Measurements from ENCODE around the gene GPR52. TPM values are rescaled to one million over a fixed set of nuclear protein-coding genes. Genes with fewer than 3 reads are reported as not detected.
"Not testable (repeated sequence)": the region's sequence is repeated elsewhere in the genome, so short reads cannot be mapped to it uniquely, and the experiment has no call there.

Gene GPR52, protein sequence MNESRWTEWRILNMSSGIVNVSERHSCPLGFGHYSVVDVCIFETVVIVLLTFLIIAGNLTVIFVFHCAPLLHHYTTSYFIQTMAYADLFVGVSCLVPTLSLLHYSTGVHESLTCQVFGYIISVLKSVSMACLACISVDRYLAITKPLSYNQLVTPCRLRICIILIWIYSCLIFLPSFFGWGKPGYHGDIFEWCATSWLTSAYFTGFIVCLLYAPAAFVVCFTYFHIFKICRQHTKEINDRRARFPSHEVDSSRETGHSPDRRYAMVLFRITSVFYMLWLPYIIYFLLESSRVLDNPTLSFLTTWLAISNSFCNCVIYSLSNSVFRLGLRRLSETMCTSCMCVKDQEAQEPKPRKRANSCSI
- total RNA-seq, result 1 to 10 TPM; 1.8 to 3.5 TPM

DNA sequence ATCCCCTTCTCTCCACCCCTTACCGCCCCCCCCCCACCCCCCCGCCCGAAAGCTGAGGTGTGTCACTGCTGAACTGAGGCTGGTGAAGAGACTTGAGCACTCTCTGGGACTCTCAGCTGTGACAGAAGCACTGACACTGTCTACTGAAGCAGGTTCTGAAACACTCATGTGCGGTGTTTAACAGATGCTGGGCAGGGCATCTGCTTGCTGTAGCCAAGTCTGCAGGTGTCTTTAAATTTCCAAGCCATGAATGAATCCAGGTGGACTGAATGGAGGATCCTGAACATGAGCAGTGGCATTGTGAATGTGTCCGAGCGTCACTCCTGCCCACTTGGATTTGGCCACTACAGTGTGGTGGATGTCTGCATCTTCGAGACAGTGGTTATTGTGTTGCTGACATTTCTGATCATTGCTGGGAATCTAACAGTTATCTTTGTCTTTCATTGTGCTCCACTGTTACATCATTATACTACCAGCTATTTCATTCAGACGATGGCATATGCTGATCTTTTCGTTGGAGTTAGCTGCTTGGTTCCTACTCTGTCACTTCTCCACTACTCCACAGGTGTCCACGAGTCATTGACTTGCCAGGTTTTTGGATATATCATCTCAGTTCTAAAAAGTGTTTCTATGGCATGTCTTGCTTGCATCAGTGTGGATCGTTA, at the start of gene GPR52:
GPR52 (plus strand) TSS at position 99 of the 665 bp plus-strand sequence; CDS start at position 247, 148 bp downstream.
- H3K36me3 Mint-ChIP-seq, result peaks cover 2% of the 10 kb centered on the region
- H3K9me3 Mint-ChIP-seq, result no peaks in the 10 kb centered on the region
- H3K4me3 Mint-ChIP-seq, result no peak within 1 kb of the TSS
- no peaks in the 10 kb centered on the region for H3K27me3 Mint-ChIP-seq
- H3K4me1 Mint-ChIP-seq, result peaks cover 2% of the 10 kb centered on the region
- ATAC-seq (ENCODE audit: low read depth) (no peak), DNase-seq (no peak)
- POLR2A ChIA-PET, result no interaction called here
- H3K27ac Mint-ChIP-seq, result no peak within 1 kb of the TSS

DNA sequence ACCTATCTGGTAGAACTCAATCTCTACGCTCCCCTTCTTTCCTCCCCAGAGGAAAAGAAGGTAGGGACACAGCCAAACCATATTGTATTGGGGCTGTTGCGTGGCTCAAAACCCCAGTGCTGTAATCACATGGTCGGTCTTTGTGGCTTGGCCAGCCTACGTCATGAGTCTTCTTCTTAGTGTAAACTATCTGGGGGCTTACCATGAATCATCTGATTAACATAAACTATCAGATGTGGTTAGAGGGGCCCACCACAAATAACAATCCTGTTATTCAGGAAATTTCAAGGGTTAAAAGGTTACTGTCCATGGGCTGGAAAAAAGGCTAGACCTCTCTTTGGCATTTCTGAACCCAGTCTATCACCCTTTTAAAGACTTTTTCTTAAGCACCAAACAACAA, 49.5 kb upstream of the GPR52 start:
- no peak for DNase-seq
- Mint-ChIP-seq H3K36me3 (peaks cover 14% of the 10 kb centered on the region), H3K9me3 (peaks cover 4% of the 10 kb centered on the region), H3K4me1 (peaks cover 7% of the 10 kb centered on the region), H3K27me3 (no peaks in the 10 kb centered on the region), H3K4me3 (no peak overlapping the region), H3K27ac (no peak overlapping the region)
- POLR2A ChIA-PET, result no interaction called here
- no peak for ATAC-seq (ENCODE audit: low read depth)

DNA sequence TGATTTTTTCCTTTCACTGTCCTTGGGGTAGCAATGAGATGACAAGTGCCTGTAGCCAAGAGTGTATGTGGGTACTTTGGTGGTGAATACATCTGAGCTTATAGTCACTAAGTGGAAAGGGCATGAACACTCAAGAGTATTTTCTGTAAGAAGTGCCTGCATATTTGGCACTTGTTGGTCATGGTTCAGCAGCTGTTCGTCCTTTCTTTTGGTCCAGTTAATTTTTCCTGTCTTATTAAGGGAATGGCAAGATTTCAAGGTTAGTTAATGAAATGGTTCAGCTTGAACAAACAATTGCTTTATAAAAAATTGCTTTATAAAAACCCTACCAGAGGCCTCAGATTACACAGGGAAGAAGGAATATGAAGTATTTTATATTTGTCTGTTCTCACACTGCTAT, 48.6 kb upstream of the GPR52 start:
- H3K36me3 Mint-ChIP-seq, result peaks cover 8% of the 10 kb centered on the region
- no peak for ATAC-seq (ENCODE audit: low read depth)
- POLR2A ChIA-PET, result no interaction called here

DNA sequence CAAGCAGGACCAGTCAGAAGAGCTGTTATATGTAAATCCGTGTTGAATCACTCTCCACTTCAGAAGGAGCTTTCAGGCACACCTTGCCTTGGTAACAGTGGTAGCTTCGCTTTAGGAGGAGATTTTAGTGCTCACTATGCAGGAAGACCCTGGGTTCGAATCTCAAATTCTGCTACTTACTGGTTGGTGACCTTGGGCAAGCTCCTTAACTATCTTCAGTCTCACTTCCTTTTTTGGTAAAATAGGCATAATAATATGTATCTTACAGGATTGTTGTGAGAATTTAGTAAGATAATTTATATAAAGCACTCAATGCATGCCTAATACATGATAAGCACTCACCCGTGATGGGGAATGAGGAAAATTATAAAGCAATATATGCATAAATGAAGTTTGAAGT, 46.7 kb upstream of the GPR52 start:
- DNase-seq (no peak), ATAC-seq (ENCODE audit: low read depth) (no peak)
- peaks cover 2% of the 10 kb centered on the region for H3K9me3 Mint-ChIP-seq
- no peak overlapping the region for H3K27ac Mint-ChIP-seq
- H3K36me3 Mint-ChIP-seq, result peaks cover 8% of the 10 kb centered on the region
- peaks cover 7% of the 10 kb centered on the region for H3K4me1 Mint-ChIP-seq
- no peak overlapping the region for H3K4me3 Mint-ChIP-seq
- POLR2A ChIA-PET, result no interaction called here
- no peaks in the 10 kb centered on the region for H3K27me3 Mint-ChIP-seq

More for the DNA sequence above, 48.6 kb upstream of the GPR52 start:
- no peak overlapping the region for H3K4me3 Mint-ChIP-seq
- no peak for DNase-seq
- H3K27ac Mint-ChIP-seq, result no peak overlapping the region
- no peaks in the 10 kb centered on the region for H3K27me3 Mint-ChIP-seq
- H3K9me3 Mint-ChIP-seq, result peaks cover 2% of the 10 kb centered on the region
- H3K4me1 Mint-ChIP-seq, result peaks cover 7% of the 10 kb centered on the region

DNA sequence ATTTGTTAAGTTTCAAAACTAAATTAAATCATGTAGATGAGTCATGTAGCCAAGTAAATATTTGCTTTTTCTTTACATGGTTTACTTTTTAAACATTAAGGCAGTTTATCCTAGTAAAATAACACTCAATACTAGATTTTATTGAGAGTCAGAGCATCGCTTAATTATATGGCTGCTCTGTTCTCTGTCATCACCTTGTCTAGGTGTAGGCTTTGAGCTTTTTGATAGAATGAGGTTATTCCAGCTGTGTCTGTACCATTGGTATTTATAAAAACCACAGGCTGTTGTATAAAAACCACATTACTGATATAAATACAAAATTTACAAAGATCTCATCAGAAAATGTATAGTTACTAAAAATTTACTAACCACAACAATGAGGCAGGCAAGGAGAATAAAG, 42.5 kb upstream of the GPR52 start:
- peaks cover 3% of the 10 kb centered on the region for H3K36me3 Mint-ChIP-seq
- H3K27me3 Mint-ChIP-seq, result no peaks in the 10 kb centered on the region
- H3K4me3 Mint-ChIP-seq, result no peak overlapping the region
- H3K9me3 Mint-ChIP-seq, result no peaks in the 10 kb centered on the region
- ATAC-seq (ENCODE audit: low read depth) (no peak), DNase-seq (no peak)
- POLR2A ChIA-PET, result no interaction called here
- no peak overlapping the region for H3K27ac Mint-ChIP-seq
- no peaks in the 10 kb centered on the region for H3K4me1 Mint-ChIP-seq

DNA sequence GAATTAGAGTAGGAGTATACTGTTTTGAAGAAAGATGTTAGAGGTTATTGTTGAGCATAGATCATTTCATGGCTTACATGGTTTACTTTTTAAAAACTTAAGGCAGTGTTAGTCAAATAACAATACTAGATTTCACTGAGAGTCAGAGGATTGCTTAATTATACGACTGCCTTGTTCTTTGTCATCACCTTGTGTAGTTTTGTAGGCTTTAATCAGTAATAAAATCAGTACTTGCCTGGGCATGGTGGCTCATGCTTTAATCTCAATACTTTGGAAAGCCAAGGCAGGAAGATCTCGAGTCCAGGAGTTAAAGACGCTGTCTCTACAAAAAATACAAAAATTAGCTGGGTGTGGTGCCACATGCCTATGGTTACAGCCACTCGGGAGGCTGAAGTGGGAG, 41.3 kb upstream of the GPR52 start:
- peaks cover 1% of the 10 kb centered on the region for H3K9me3 Mint-ChIP-seq
- H3K4me1 Mint-ChIP-seq, result no peaks in the 10 kb centered on the region
- H3K4me3 Mint-ChIP-seq, result no peak overlapping the region
- ATAC-seq (ENCODE audit: low read depth), result no peak
- no peak for DNase-seq
- no peak overlapping the region for H3K27ac Mint-ChIP-seq
- peaks cover 2% of the 10 kb centered on the region for H3K36me3 Mint-ChIP-seq
- no peaks in the 10 kb centered on the region for H3K27me3 Mint-ChIP-seq
- POLR2A ChIA-PET, result no interaction called here

DNA sequence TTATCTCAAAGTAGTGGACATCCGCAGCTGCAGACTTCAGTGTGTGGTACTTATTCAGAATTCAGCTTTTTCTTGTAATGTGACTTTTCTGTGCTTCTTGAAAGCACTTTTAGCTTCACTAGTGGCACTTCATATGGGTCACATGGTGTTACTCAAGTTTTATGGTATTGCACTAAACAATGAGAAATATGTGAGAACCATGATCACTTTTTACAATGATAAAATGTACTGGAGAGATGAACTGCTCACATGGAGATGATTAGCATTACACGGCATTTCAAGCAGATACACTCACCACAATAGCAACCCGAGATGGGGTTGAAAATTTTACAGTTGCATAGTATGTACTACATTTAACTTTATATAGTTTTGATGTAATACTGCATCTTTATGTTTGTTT, 40.1 kb upstream of the GPR52 start:
- peaks cover 3% of the 10 kb centered on the region for H3K9me3 Mint-ChIP-seq
- no peak for ATAC-seq (ENCODE audit: low read depth)
- POLR2A ChIA-PET, result no interaction called here
- no peak overlapping the region for H3K4me3 Mint-ChIP-seq
- H3K4me1 Mint-ChIP-seq, result no peaks in the 10 kb centered on the region
- H3K36me3 Mint-ChIP-seq, result peaks cover 5% of the 10 kb centered on the region
- no peaks in the 10 kb centered on the region for H3K27me3 Mint-ChIP-seq
- no peak for DNase-seq
- H3K27ac Mint-ChIP-seq, result no peak overlapping the region

DNA sequence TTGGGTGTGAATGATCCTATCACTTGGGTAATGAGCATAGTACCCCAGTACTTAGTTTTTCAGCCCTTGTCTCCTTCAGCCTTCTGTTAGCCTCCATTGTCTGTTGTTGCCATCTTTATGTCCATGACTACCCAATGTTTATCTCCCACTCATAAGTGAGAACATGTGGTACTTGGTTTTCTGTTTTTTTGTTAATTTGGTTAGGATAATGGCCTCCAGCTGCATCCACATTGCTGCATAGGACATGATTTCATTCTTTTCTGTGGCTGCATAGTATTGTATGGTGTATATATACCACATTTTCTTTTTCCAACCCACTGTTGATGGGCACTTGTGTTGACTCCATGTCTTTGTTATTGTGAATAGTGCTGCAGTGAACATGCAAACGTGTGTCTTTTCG, 39.6 kb upstream of the GPR52 start:
- Mint-ChIP-seq H3K36me3 (peaks cover 7% of the 10 kb centered on the region), H3K27ac (no peak overlapping the region), H3K27me3 (no peaks in the 10 kb centered on the region), H3K9me3 (peaks cover 3% of the 10 kb centered on the region), H3K4me1 (no peaks in the 10 kb centered on the region), H3K4me3 (no peak overlapping the region)
- DNase-seq (no peak), ATAC-seq (ENCODE audit: low read depth) (no peak)
- POLR2A ChIA-PET, result no interaction called here

DNA sequence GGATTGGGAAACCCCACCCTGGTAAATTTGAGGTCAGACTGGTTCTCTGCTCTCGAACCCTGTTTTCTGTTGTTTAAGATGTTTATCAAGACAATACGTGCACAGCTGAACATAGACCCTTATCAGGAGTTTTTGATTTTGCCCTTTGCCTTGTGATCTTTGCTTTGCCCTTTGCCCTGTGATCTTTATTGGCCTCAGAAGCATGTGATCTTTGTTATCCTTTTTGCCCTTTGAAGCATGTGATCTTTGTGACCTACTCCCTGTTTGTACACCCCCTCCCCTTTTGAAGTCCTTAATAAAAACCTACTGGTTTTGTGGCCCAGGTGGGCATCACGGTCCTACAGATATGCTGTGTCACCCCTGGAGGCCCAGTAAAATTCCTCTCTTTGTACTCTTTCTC, 38.0 kb upstream of the GPR52 start:
- H3K4me1 Mint-ChIP-seq; POLR2A ChIA-PET; H3K9me3 Mint-ChIP-seq; H3K4me3 Mint-ChIP-seq; DNase-seq; H3K27ac Mint-ChIP-seq; H3K27me3 Mint-ChIP-seq; ATAC-seq (ENCODE audit: low read depth): not testable (repeated sequence)
- peaks cover 10% of the 10 kb centered on the region for H3K36me3 Mint-ChIP-seq

DNA sequence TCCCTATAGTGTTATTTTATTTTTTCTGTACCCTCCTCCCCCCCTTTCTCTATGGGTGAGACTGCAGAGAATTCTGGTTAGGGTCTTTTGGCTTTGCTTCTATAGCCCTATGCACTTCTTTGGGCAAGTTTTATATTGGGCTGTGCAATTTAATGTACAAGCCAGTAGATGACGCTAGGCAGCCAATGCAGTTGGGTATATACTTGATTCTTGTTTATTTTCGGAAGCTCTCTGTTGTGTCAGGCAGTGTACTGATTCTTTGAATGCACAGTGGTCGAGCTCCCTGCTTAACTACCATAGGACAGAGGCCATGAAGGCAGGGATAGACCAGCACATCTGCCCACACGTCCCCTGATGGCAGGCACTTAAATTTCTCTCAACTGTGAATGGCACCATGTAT, 34.1 kb upstream of the GPR52 start:
- peaks cover 3% of the 10 kb centered on the region for H3K9me3 Mint-ChIP-seq
- H3K27ac Mint-ChIP-seq, result no peak overlapping the region
- H3K4me3 Mint-ChIP-seq, result no peak overlapping the region
- H3K27me3 Mint-ChIP-seq, result no peaks in the 10 kb centered on the region
- ATAC-seq (ENCODE audit: low read depth) (no peak), DNase-seq (no peak)
- H3K36me3 Mint-ChIP-seq, result peaks cover 10% of the 10 kb centered on the region
- H3K4me1 Mint-ChIP-seq, result peaks cover 3% of the 10 kb centered on the region
- POLR2A ChIA-PET, result no interaction called here

DNA sequence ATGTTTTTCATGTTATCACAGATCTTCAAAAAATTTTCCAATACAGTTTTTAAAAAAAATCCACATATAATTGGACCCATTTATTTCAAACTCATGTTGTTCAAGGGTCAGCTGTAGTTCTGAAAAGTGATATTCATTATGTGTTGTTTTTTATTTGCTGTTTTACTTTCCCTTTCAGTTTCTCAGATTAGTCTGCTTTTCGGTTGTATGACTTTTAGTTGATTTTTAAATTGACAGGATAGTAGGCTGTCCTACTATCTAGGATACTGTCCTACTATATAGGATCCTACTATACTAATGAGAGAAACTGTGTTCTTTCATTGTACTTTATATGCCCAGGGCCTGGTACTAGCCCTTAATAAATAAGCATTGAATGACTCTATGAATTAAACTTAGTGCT, 33.6 kb upstream of the GPR52 start:
- Mint-ChIP-seq H3K4me1 (peaks cover 3% of the 10 kb centered on the region), H3K36me3 (peaks cover 10% of the 10 kb centered on the region), H3K4me3 (peak overlapping the region; percentile 66), H3K9me3 (peaks cover 3% of the 10 kb centered on the region), H3K27ac (peak overlapping the region; percentile 61), H3K27me3 (no peaks in the 10 kb centered on the region)
- no peak for DNase-seq
- POLR2A ChIA-PET, result no interaction called here
- no peak for ATAC-seq (ENCODE audit: low read depth)

DNA sequence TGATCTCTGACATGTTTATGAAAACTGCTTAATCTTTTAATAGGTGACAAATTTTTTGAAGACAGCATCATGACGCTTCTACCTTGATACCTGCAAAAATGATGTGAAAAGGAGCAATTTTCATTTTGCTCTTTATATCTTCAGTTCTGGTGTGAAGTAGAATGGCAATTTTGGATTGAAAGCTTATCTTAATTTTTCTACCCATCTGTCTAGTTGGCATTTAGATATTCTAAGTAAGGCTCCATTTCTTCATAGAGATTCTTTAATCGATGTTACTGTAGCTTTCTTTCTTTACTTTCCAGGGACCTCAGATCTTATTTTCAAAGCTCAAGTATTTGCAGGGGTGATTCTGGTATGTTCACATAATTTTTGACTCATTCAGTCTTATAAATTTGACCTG, 32.3 kb upstream of the GPR52 start:
- H3K27me3 Mint-ChIP-seq, result no peaks in the 10 kb centered on the region
- DNase-seq (no peak), ATAC-seq (ENCODE audit: low read depth) (no peak)
- peaks cover 3% of the 10 kb centered on the region for H3K9me3 Mint-ChIP-seq
- H3K27ac Mint-ChIP-seq, result no peak overlapping the region
- no peak overlapping the region for H3K4me3 Mint-ChIP-seq
- POLR2A ChIA-PET, result no interaction called here
- H3K4me1 Mint-ChIP-seq, result peaks cover 3% of the 10 kb centered on the region
- peaks cover 10% of the 10 kb centered on the region for H3K36me3 Mint-ChIP-seq

DNA sequence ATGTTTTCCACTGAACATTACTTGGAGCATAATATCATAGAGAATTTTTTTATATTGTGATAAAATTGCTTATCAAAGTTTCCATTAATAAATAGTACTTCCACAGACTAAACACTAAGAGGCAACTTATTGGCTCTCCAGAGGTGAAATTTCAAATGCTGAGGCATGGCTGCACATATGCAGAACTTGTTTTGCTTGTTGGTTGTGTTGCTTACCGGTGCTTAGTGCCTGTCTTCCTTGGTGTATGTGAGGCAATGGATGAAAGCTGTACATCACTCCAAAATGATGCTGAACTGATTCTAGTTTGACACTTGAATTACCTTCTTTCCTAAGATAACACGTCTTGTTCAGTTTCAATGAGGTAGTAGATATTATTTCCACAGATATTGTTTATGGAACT, 29.8 kb upstream of the GPR52 start:
- no peaks in the 10 kb centered on the region for H3K27me3 Mint-ChIP-seq
- DNase-seq (no peak), ATAC-seq (ENCODE audit: low read depth) (no peak)
- peaks cover 3% of the 10 kb centered on the region for H3K4me1 Mint-ChIP-seq
- H3K36me3 Mint-ChIP-seq, result peaks cover 3% of the 10 kb centered on the region
- no peaks in the 10 kb centered on the region for H3K9me3 Mint-ChIP-seq
- POLR2A ChIA-PET, result no interaction called here
- no peak overlapping the region for H3K4me3 Mint-ChIP-seq
- no peak overlapping the region for H3K27ac Mint-ChIP-seq

DNA sequence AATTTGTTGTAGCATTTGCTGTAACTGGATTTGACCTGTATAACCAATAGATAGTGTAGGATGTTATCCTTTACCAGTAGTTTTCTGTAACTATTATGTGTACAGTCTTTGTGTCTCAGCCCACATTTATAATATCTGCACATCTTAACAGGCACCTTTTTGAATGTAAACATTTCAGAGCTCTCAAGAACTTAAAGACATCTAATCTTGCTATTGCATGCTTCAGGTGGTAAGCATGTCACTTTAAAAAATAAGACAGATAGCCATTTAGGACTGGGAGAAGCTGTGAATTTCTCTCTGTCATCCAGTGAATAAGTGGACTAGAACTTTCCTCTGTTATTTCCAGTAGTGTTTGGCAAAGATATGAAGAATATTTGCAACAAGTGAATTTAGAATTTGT, 22.6 kb upstream of the GPR52 start:
- no peaks in the 10 kb centered on the region for H3K4me1 Mint-ChIP-seq
- no peak overlapping the region for H3K4me3 Mint-ChIP-seq
- POLR2A ChIA-PET, result no interaction called here
- DNase-seq (no peak), ATAC-seq (ENCODE audit: low read depth) (no peak)
- no peaks in the 10 kb centered on the region for H3K36me3 Mint-ChIP-seq
- H3K27me3 Mint-ChIP-seq, result no peaks in the 10 kb centered on the region
- no peaks in the 10 kb centered on the region for H3K9me3 Mint-ChIP-seq
- H3K27ac Mint-ChIP-seq, result no peak overlapping the region
